ENCODE data around the gene CLIP4.

CLIP4 gene

GRCh38 chr2:29223257-29223656, 108.0 kb downstream of the CLIP4 start:
- DNase-seq: no peak

- DNase-seq: no peak
Measured at GRCh38 chr2:29223851-29224692, 108.9 kb downstream of the CLIP4 start.

- no peak for DNase-seq
Measured at GRCh38 chr2:29224693-29225551, 109.7 kb downstream of the CLIP4 start.

GRCh38 chr2:29225814-29226213, 110.6 kb downstream of the CLIP4 start:
- no peak for DNase-seq

GRCh38 chr2:29226375-29226774, 111.2 kb downstream of the CLIP4 start:
- DNase-seq: no peak

- no peak for DNase-seq
Measured at GRCh38 chr2:29226808-29227207, 111.6 kb downstream of the CLIP4 start.

- DNase-seq: no peak
Measured at GRCh38 chr2:29227935-29228675, 112.9 kb downstream of the CLIP4 start.

GRCh38 chr2:29228947-29229346, 113.7 kb downstream of the CLIP4 start:
- DNase-seq: no peak

GRCh38 chr2:29229640-29230039, 114.4 kb downstream of the CLIP4 start:
- DNase-seq: no peak

GRCh38 chr2:29232041-29232440, 116.8 kb downstream of the CLIP4 start:
- no peak for DNase-seq

GRCh38 chr2:29233428-29233827, 118.2 kb downstream of the CLIP4 start:
- no peak for DNase-seq

- DNase-seq: no peak
Measured at GRCh38 chr2:29235411-29235810, 120.2 kb downstream of the CLIP4 start.

GRCh38 chr2:29236074-29236473, 120.9 kb downstream of the CLIP4 start:
- DNase-seq: no peak

GRCh38 chr2:29238497-29238896, 123.3 kb downstream of the CLIP4 start:
- no peak for DNase-seq
